Measurements from ENCODE around the gene CRYBA2. TPM values are rescaled to one million over a fixed set of nuclear protein-coding genes. Genes with fewer than 3 reads are reported as not detected.

Gene CRYBA2
- total RNA-seq, 1 experiment from 2014 or later: not detected

DNA sequence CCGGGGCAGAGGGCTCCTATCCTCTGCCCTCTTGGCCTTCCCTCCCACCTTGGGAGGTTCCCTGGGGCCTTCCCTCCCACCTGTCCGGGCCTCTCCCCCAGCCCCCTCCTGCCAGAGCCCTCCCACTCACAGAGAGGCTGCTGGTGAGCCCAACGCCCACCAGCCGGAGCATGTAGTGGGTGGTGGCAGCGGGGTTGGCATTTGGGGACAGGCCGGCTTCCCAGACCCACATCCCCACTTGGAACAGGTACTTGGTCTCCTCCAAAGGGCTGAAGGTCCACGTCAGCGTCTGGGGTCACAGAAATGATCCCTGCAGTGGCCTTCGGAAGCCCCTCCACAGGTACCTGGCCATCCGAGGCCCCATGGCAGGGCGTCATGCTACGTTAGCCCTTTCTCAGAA is 28.8 kb upstream of the CRYBA2 start (continued):
- TF ChIP-seq, protein P1, sequence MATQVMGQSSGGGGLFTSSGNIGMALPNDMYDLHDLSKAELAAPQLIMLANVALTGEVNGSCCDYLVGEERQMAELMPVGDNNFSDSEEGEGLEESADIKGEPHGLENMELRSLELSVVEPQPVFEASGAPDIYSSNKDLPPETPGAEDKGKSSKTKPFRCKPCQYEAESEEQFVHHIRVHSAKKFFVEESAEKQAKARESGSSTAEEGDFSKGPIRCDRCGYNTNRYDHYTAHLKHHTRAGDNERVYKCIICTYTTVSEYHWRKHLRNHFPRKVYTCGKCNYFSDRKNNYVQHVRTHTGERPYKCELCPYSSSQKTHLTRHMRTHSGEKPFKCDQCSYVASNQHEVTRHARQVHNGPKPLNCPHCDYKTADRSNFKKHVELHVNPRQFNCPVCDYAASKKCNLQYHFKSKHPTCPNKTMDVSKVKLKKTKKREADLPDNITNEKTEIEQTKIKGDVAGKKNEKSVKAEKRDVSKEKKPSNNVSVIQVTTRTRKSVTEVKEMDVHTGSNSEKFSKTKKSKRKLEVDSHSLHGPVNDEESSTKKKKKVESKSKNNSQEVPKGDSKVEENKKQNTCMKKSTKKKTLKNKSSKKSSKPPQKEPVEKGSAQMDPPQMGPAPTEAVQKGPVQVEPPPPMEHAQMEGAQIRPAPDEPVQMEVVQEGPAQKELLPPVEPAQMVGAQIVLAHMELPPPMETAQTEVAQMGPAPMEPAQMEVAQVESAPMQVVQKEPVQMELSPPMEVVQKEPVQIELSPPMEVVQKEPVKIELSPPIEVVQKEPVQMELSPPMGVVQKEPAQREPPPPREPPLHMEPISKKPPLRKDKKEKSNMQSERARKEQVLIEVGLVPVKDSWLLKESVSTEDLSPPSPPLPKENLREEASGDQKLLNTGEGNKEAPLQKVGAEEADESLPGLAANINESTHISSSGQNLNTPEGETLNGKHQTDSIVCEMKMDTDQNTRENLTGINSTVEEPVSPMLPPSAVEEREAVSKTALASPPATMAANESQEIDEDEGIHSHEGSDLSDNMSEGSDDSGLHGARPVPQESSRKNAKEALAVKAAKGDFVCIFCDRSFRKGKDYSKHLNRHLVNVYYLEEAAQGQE (IDR thresholded peaks at IDR 0.05; ENCODE audit: low read depth): no peak
- TF ChIP-seq CBX3 (IDR thresholded peaks at IDR 0.05; ENCODE audit: low read depth): no peak

DNA sequence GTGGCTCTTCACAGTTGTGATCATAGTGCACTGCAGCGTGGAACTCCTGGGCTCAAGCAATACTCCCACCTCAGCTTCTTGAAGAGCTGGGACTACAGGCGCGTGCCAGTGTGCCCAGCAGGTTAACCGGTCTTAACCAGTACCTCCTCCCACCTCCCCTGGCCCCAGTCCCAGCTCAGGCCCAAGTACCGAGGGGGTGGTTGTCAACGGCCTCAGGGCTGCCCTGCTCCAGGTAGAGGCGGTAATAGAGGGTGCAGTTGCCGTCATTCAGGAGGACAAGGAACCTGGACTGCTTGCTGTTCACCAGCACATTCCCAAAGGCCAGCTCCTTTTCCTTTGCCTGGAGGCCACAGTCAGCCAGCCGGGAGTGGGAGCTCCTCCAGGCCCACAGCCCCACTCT is 28.4 kb upstream of the CRYBA2 start:
- ChIA-PET POLR2A (no interaction called here), RAD21 (ENCODE audit: low non-redundant PET in 1 of 2, low total read pairs in 2 of 2, uncharacterized antibody in 2 of 2, unreplicated experiment in 2 of 2) (no interaction called here), CTCF (interaction anchor here (3.9 kb wide), 1 partner anchor 8 kb away, joined by 21 read pairs; no protein-coding TSS in a partner anchor)
- H3K27ac ChIP-seq (ENCODE audit: low read depth, low read length): no peak overlapping the region
- no peak for TF ChIP-seq ZNF274 (IDR thresholded peaks at IDR 0.05; ENCODE audit: low read depth, low read length)
- TF ChIP-seq, protein P2, sequence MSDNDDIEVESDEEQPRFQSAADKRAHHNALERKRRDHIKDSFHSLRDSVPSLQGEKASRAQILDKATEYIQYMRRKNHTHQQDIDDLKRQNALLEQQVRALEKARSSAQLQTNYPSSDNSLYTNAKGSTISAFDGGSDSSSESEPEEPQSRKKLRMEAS (IDR thresholded peaks at IDR 0.05): no peak
- TF ChIP-seq, protein P1 (IDR thresholded peaks at IDR 0.05; ENCODE audit: low read depth): no peak
- no peak for TF ChIP-seq SIN3A (IDR thresholded peaks at IDR 0.05; ENCODE audit: low read depth)
- no peak for TF ChIP-seq RAD21 (IDR thresholded peaks at IDR 0.05; ENCODE audit: low read depth)
- no peak for TF ChIP-seq EZH2phosphoT487 (IDR thresholded peaks at IDR 0.05; ENCODE audit: borderline replicate concordance)
- TF ChIP-seq EZH2 (IDR thresholded peaks at IDR 0.05): no peak
- TF ChIP-seq EGR1 (IDR thresholded peaks at IDR 0.05; ENCODE audit: low read depth): no peak
- no peak for TF ChIP-seq ELF1 (IDR thresholded peaks at IDR 0.05; ENCODE audit: borderline replicate concordance, low read depth)
- no peak for ATAC-seq
- H4K20me1 ChIP-seq (ENCODE audit: insufficient read depth): no peaks in the 10 kb centered on the region
- no TSS peak for BruUV-seq (replicated peaks)
- intact Hi-C loops (cut with micrococcal nuclease): no loop called here
- no peak overlapping the region for H3K4me3 ChIP-seq (replicated peaks in 1 of 2; ENCODE audit: low read depth in 1 of 2, low read length in 2 of 2)
- no peaks in the 10 kb centered on the region for H3K9me3 ChIP-seq (ENCODE audit: control insufficient read depth in 1 of 2, insufficient read depth in 1 of 2, low read depth in 1 of 2, low read length in 2 of 2)
- H3K4me2 ChIP-seq (ENCODE audit: low read length): no peak overlapping the region
- no peaks in the 10 kb centered on the region for H3K4me1 ChIP-seq (ENCODE audit: control insufficient read depth in 1 of 2, insufficient read depth in 2 of 2, low read length in 2 of 2)
- no peaks in the 10 kb centered on the region for H3K36me3 ChIP-seq (ENCODE audit: control insufficient read depth in 1 of 2, insufficient read depth in 2 of 2, low read length in 2 of 2)
- H3K9ac ChIP-seq (ENCODE audit: low read length): no peak overlapping the region
- no peak for DNase-seq (ENCODE audit: low read depth, low spot score)
- H2AFZ ChIP-seq (ENCODE audit: low read depth, low read length, poor library complexity, severe bottlenecking): no peak overlapping the region
- H3K79me2 ChIP-seq (ENCODE audit: insufficient read depth, low read length): no peaks in the 10 kb centered on the region
- no peaks in the 10 kb centered on the region for H3K27me3 ChIP-seq (ENCODE audit: insufficient read depth, low read length)
- no peaks in the 10 kb centered on the region for H3K9me2 ChIP-seq (ENCODE audit: insufficient read depth)

Data from HCT116 (cell line).